ENCODE measurements around the gene NRTN.

NRTN gene

GRCh38 chr19:5790559-5791520, 14.0 kb upstream of the NRTN start, which contains the start of gene DUS3L:
DUS3L (minus strand) TSS chr19:5791163; CDS start chr19:5791141, 22 bp downstream.
- peak; percentile 98 for DNase-seq

GRCh38 chr19:5792224-5792623, 12.6 kb upstream of the NRTN start:
- no peak for DNase-seq

GRCh38 chr19:5793188-5793587, 11.7 kb upstream of the NRTN start:
- no peak for DNase-seq

GRCh38 chr19:5795382-5795919, 9.4 kb upstream of the NRTN start:
- no peak for DNase-seq

- no peak for DNase-seq
Measured at GRCh38 chr19:5798244-5798643, 6.6 kb upstream of the NRTN start.

GRCh38 chr19:5799247-5800241, 5.3 kb upstream of the NRTN start:
- no peak for DNase-seq

- no peak for DNase-seq
Measured at GRCh38 chr19:5800361-5801270, 4.3 kb upstream of the NRTN start.

GRCh38 chr19:5801796-5802619, 2.9 kb upstream of the NRTN start:
- DNase-seq: peak; percentile 74

- no peak for DNase-seq
Measured at GRCh38 chr19:5803441-5803751, 1.5 kb upstream of the NRTN start.

- peak; percentile 96 for DNase-seq
Measured at GRCh38 chr19:5803752-5804515, 933 bp upstream of the NRTN start.

GRCh38 chr19:5805462-5806132, 730 bp downstream of the NRTN start:
- DNase-seq: peak; percentile 78

GRCh38 chr19:5806133-5806489, 1.2 kb downstream of the NRTN start:
- no peak for DNase-seq

GRCh38 chr19:5806905-5807304, 2.0 kb downstream of the NRTN start:
- no peak for DNase-seq

- no peak for DNase-seq
Measured at GRCh38 chr19:5808120-5808816, 3.4 kb downstream of the NRTN start.

- no peak for DNase-seq
Measured at GRCh38 chr19:5809053-5809452, 4.2 kb downstream of the NRTN start.

GRCh38 chr19:5809469-5809868, 4.6 kb downstream of the NRTN start:
- no peak for DNase-seq

- no peak for DNase-seq
Measured at GRCh38 chr19:5811117-5811516, 6.2 kb downstream of the NRTN start.

- no peak for DNase-seq
Measured at GRCh38 chr19:5814123-5814851, 9.4 kb downstream of the NRTN start.

- DNase-seq: no peak
Measured at GRCh38 chr19:5814852-5815246, 10.0 kb downstream of the NRTN start.
